Heart left ventricle (tissue), 13 donors: ENCODE measurements around the gene POC1A.

Experiments
- CTCF ChIP-seq, 12 donors: fragments of 200-600 bp; sonication (generic) in 4 of 12; IDR thresholded peaks; one replicate each; pipeline versions ENCODE4 v1.5.0 to v1.8.0; 2018 to 2022; ENCODE audit warnings: antibody characterized with exemption in 12 of 12, mild to moderate bottlenecking in 5 of 12
- POLR2A ChIP-seq, 2 donors: fragments of 450-650 bp; IDR thresholded peaks; one replicate each; pipeline ENCODE4 v1.6.1; 2017; ENCODE audit warnings: antibody characterized with exemption in 2 of 2, mild to moderate bottlenecking in 2 of 2, moderate library complexity in 2 of 2
- donor health status: ischemic (EF 13 %, LVEDD 7.1; RV severe dilation, severe dysfunction).
- donor health status: DM: no; HTN: yes; CAD: no.
- donor health status: DM: no; HTN: no; CAD: no.
- donor health status: ischemic (EF 25% LVEDD 6.9; RV normal size, moderate dysfunction).
- donor health status: ischemic (EF 25% LVEDD 5.7; RV mildly dilated, moderate dysfunction).
- donor health status: ischemic (EF 35%, LVEDD 5.7; RV mildly dilated, moderate dysfunction).
- donor health status: nonischemic (EF 11% LVEDD 7.7; RV severe dilation, severe dysfunction).
- donor health status: DM: yes; HTN: yes; CAD: no.
- donor health status: PGD.
- donor health status: ischemic (EF 29% LVEDD 5.4; RV normal size, mild dysfunction).
- donor health status: nonischemic (EF 23%, LVEDD 6.1; RV moderate dilation, normal function).

DNA sequence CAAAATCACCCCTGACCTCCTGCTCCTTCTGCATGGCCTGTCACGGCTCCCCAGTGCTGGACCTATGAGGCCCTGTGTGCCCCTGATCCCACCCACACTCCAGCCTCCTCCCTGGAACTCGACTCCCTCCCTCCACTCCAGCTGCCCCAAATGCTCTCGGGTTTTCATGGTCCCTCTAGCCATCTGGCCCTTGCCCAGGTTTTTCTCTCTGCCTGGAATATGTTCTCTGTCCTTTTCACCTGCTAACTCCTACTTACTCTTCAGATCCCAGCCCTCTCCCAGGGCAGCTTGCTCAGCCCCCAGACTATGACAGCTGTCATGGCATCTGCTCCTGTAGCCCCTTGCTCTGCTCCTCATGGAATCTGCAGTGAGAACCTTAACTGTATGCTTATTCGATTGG lies 128.2 kb downstream of the POC1A start:
- no peak for TF ChIP-seq CTCF (IDR thresholded peaks at IDR 0.05)
- no peak for TF ChIP-seq POLR2A (IDR thresholded peaks at IDR 0.05)
